HG03060 (cell line): ENCODE results near the gene CACNA2D3.

Experiments used
- ATAC-seq: cut with Tn5 transposase; IDR thresholded peaks from one replicate; pipeline ENCODE4 v1.9.1; 2021; ENCODE audit warnings: low read depth, moderate number of reproducible peaks; ENCODE audit not compliant: unreplicated experiment

Gene CACNA2D3

DNA sequence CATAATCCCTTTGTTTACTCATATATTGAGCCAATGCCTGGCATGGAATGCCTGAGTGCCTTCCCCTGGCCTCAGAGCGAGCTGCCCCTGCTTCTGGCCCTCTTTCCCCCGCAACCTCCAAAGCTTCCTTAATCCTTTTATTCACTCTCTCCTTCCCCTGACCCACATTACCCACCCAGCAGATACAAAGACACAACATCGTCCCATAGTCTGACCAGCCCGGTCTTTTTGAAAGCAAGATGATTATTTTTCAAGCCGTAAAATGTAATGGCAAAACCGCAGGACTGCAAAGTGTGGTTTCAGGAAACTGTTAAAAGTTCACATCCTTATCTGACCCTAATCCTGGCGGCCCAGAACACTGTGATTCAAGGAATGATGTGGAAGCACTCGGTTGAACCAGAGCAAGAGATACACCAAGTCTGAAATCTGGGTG lies 883.9 kb downstream of the CACNA2D3 start:
- no peak for ATAC-seq

DNA sequence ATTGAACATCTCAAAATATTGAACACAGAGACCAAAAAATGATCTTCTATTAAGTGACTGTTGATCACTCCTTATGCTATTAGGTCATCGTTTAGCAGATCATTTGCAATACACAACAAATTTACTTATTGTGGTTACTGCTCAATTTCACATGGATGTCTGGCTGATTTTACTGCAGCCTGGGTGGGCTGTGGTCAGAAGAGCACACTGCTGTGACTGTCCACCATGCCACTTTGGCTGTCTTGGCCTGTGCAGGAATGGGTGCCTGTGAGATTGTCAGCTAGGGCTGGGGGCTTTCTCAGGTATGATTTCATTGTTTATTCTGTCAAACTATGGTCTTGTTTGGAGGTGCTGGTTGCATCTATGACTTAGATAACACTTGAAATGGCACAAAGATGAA lies 885.6 kb downstream of the CACNA2D3 start:
- ATAC-seq, result no peak

DNA sequence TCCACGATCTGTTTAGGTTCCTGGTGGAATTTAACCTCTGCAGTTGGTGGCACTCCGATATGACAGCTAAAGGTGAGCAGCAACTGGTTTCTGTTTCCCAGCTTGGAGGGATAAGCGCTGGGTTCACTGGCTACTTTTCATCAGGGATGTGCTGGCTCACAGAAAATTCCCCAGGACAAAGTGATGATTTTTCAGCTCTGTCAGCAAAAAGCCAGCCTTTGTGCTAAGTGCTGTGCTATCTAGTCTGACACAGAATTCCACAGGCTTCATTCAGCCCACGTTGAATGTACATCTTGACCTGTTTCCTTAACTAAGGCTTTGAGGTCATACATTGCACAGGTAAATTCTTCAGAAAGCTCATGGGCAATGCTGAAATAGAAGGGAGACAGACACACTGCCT lies 887.0 kb downstream of the CACNA2D3 start:
- ATAC-seq, result no peak

DNA sequence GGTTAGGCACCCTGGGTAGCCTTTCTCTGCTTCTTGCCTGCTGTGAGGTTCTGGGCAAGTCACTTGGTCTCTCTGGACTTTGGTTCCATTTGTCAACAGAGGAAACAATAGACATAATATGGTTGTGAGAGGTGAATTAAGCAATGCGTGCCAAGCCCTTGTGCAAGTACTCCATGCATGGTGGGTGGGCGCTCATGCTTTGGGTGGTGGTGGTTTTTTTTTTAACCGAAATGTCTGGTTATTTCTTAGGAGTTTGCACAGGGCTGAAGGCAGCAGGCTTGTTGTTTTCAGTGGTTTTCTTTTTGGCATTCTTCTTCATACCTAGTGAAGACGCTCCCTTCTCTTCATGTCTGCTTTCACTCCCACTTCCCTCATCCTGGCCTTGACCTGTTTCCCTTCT lies 889.7 kb downstream of the CACNA2D3 start:
- no peak for ATAC-seq

DNA sequence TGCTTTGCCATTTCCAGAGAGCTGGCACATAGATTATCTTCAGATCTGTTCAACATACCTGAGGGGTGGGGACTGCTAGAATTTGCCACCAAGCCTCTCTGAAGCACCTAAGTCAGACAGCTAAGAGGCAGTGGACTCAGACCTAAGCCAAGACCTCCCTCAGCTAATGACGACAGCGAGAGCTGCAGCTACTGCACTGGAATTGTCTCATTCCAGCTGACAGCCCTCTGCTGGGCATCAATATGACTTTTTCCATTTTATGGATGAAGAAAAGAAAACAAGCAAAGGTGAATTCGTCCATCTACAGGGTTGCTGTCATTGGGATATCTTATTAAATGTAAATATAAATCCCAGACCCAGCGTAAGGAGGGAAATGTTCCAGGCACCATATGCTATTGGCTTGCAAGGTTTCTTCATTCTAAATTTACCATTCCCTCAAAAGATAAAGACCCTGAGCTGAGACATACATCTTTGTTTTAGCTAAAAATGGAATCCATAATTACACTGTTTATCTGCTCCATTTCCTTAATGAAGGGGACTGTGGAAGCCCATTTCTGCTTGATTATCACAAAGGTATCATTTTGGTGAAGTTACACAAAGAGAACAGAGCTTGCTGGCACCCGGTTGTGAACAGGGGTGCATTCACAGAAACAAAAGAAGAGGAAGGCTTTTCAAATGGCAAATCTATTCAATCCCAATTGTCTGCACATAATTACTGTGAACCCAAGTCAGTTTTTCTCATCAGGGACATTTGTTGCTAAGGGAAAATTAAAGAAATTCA lies 891.0 kb downstream of the CACNA2D3 start:
- ATAC-seq, result no peak

DNA sequence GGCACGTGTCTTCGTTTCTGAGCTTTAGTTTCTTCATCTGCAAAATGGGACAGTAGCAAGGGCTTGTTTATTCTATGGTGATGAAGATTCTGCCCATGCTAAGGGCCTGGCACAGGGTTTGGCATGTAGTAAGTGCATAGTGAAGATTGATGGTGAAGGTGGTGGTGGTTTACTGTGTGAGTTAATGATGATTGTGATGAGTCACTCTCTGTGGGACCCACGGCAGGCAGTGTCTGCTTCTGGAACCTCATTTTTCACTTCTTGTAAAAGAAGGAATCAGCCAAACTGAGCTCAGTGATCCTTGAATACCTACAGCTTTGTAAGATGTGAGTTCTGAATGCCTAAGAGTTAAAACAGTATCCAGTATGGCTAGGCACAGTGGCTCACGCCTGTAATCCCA lies 891.7 kb downstream of the CACNA2D3 start:
- ATAC-seq, result no peak

DNA sequence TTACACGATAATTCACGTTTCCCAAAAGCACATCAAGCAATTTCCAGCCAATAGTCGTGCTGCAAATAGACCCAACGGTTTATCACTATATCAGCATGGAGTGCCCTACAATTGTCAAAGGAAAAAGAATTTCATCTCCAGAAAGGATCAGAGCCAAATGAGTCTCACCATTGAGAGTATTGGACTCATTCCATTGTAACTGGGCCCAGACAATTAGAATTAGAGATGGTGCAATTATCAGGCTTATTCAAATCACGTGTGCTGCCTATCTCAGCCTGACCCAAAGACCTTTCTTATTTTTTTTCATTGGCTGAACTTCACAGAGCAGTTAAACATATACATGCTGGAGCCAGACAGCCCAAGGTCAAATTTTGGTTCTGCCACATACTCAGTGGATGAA lies 892.6 kb downstream of the CACNA2D3 start:
- no peak for ATAC-seq

DNA sequence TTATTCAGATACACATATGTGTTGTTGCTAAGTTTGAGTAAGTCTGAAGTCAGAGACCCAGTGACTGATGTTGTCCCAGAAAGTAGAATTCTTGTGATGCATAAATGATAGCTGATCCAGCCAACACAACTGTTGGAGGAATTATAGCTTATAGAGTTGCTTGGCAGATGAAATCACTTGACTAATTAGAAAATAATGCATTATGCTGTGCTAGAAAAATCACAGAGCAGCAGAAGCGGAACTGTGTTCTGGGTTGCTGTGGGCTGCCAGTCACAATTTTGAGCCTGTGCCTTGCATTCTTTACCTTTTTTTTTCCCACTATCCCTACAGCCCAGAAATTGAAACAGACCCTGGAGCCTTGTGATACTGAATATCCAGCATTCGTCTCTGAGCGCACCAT lies 895.5 kb downstream of the CACNA2D3 start:
- no peak for ATAC-seq

DNA sequence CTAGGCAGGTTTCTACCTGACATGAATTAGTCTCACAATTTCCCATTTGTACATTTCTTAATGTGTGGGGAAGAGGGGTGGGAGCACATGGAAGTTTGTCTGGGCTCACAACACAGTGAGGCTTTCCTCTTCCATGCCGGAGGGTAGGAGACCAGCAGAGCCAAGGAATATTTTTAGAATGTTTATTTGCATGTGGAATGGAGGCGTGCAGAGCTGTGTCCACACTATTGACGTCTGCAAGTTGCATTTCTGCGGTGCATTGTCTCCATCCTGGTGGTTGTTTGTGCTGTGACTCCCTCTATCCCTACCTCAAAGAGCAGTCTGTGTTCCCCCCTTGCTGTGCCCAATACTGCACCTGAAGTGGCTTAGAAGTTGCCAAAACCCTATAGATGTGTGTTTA lies 908.6 kb downstream of the CACNA2D3 start:
- ATAC-seq, result no peak

DNA sequence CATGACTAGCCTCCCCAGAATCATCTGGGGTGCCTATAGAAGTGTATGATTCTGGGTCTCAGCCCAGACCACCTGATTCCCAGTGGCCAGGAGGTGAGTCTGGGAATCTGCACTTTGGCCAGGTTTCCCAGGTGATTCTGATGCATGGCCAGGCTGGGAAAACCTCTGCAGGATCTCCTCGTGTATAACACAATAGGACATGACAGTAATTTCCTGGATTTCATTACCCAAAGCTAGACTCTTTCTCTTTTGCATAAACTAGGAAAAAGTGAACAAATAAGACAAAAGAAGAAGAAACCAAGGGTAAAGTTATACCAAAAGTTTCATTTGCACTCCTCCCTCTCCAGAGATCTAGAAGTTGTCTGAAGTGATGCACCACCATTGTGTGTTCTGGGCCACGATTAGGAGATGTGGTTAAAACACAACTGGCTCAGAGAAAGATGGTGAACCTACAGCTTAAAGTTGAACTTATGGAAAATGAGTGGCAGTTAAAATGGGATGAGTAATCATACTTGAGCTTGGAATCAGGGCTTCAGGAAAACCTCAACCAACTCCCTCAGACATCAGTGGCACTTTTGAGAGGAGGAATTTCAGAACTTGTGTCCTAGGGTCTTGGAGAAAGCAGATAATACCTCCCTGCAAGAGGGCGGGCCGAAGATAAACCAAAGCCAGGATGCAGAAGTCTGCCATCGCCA lies 914.7 kb downstream of the CACNA2D3 start:
- no peak for ATAC-seq

DNA sequence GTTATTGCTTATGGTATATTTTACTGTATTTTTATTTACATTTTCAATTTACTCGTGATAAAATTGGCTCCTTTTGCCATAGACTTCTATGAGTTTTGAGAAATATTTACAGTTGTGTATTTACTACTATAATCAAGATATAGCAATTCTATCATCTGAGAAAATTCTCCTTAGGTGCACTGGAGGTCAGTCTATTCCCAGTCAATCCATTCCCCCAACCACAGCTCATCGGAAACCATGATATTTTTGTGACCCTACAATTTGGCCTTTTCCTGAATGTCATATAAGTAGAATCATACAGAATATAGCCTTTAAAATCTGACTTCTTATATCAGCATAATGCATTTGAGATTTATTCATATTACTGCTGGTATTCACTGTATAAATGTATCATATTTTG lies 920.2 kb downstream of the CACNA2D3 start:
- no peak for ATAC-seq

DNA sequence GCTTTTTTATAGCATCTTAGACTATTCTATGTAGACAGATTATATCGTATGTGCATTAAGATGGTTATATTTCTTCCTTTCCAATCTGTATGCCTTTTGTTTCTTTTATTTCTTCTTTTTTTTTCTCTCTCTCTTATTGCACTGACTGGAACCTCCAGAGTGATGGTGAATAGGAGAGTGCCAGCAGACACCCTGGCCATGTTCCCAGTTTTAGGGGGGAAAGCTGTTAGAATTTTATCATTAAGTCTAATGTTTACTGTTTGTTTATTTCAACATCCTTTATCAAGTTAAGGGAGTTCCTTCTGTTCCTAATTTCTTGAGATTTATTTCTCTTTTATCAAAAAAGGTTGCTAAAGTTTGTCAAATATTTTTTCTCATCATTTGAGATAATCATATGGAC lies 922.1 kb downstream of the CACNA2D3 start:
- ATAC-seq, result no peak

DNA sequence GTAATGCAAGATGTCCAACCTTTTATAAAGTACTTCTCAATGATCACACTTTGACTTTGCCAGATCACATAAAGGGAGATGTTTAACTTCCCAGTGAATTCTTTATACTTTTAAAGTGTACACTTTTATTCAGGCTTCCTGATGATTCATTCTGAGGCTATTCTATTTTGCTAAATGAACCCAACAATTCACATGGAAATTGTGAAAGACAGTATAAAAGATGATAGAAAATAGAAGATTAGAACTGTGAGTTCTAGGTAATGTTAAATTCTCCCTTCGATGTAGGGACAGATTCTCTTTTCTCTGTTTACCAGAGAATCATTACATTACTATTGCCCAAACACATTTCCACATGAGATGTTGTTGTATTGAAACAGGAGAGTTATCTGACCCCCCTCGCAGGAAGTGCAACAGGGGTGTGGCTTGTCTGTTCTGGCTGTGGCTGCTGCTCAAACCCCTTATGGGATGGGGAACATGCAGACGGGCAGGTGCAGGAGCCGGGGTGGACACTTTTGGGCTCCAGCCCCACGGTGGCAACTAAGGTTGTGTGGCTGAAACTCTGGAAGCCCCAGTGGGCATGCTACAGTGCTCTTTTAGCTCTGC lies 936.8 kb downstream of the CACNA2D3 start:
- no peak for ATAC-seq

DNA sequence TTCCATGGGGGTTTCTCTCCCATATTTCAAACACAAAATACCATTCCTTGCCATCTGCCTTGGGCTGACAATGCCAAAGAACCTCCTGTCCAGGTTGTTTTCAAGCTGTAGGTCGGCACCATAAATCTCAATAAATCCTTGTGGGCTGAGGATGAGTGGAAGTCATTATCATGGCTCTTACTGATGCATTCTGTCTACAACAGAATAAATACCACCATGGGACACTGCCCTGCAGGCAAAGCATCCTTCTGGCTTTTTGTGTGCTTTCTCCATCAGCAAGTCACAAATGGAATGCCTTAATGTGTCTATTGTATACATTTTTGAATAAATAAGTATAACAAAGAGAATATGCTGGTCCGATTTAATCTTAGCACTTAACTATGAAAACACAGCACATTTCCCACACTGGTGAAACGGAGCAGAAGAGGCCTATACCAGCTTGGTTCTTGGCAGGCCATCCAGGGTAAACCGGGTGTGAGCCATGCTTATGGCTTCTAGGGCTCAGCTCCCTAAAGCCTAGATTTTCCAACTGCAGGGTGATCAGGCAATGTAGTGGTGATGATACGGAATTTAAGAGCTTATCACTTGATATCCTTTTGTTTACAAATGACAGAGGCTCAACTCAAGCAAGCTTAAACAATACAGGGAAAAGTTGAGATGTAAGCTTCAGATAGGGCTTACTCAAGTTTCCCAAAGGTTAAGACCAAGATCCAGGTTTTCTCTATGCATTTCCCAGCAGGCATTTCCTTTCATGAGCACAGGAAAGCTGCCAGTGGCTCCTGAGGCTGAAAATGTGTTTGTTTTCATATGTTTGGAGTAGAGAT lies 938.8 kb downstream of the CACNA2D3 start:
- no peak for ATAC-seq

DNA sequence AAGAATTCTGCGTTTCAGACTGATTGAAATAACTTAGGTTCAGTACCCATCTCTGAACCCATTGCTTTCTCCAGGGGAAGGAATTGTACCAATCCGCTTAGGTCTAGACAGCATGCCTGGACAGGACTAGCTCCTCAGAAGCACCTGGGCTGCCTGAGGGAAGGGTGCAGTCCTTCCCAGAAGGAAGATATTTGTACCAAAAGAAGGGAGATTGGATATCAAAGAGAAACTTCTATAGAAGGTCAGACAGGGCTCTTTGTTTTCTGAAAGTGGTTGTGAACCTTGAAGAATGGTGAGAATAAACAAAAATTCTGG lies 939.3 kb downstream of the CACNA2D3 start:
- ATAC-seq, result no peak

DNA sequence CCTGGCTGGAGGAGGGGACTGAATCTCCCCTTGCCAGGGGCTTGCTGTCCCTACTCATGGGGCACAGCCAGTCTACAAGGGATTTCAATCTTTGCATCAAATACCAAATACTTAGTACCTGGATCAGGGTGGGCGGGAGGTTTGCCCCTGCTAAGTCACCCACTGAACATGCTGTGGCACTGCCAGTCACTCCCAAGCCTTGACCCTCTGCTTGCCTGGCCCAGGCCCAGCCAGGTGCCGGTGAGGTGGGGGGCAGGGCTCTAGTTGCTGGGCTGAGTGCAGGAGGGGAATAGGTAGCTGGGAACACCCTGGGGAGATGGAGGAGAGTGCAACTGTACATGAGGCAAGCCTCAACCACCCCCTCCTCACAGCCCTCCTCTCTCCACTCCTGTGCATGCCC lies 941.8 kb downstream of the CACNA2D3 start:
- ATAC-seq, result no peak

DNA sequence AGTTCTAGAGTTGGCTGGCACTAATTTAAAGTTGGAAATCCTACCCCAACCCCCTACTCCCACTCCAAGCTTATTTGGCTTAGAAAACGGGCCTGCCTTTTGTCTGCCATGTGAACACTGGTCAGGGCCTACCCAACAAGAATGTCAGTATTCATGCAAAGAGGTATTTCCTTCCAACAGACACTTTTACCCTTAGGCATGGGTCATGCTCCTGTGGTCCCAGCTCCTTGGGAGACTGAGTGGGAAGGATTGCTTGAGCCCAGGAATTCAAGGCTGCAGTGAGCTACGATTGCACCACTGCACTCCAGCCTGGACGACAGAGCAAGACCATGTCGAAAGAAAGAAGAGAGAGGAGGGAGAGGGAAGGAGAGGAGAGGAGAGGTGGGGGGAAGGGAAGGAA lies 943.0 kb downstream of the CACNA2D3 start:
- ATAC-seq, result no peak

DNA sequence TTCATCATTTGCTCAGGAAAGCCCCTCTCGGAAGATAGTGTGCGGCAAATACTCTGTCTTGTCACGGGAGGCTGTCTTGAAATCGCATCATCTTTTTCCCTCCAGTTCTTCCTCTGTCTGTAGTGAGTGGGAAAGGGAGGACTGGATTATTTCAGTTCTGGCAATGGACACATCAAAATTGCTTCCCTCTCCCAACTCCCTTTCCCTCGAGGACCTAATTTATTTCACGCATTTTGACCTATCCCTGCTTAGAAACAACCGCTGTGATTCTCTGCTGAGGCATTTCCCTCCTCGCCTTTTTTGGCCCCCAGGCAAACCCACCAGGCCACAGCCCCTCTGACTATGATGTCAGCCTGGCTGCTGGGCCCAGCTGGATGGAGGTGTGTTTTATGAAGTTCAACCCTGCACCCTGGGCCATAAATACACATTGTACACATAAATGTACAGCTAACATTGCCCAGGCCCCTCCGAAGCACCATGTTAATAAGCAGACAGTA lies 944.2 kb downstream of the CACNA2D3 start:
- ATAC-seq, result no peak

DNA sequence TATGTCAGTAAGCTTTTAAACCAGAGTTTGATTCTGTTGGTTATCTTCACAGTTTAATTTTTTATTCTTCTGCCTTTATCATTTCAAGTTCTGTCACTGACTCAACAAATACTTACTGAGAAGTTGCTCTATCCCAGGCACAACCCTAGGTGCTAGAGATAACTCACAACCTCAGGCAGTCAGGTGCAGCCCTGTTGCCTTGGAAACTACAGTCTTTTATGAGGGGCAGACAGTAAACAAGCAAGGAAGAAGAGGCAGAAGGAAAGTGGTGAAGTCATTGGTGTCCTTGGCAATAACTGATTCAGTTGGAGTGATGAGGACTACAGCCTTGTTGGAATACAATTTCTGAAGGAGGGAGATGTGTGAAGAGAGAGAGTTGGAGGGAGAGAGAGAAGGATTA lies 947.6 kb downstream of the CACNA2D3 start:
- ATAC-seq, result no peak

DNA sequence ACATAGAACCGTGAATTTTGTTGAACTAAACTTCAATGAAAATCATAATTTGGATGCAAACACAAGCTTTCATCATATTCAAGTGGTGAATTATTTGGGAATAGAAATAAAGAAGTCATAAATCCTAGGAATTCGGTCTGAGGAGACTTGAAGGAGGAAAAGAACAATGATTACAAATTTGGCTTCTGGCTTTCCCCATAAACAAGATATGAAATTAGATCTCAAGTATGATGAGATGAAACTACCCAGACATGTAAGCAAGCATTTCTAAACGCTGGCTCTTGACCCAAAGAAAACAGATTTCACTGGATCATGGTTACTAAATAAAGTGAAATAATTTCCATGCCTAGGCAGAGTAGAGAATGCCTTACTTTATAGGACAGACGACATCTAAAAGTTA lies 952.4 kb downstream of the CACNA2D3 start:
- no peak for ATAC-seq

DNA sequence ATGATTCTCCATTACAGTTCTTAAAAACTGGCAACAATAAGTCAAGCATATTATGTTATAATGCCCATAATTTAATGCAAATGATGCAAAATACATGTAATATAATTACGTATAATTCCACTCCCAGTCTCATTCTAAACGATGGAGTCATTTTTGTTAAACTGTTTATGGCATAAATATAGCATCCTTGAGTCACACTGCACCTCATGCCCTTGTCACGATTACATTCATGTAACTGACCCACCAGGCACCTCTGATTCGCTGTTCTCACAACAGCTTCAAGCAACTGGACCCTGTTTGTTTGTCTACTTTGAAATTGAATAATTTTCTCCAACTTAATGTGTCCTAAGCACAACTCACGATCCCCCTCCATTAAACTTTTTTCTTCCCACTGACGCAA lies 953.5 kb downstream of the CACNA2D3 start:
- ATAC-seq, result no peak
